Effector CD8-positive, alpha-beta T cell (primary cell): ENCODE results near the gene PLEKHJ1.

Experiments used
- DNase-seq: peaks from one replicate; lab custom pipeline; 2025; lab: John Stamatoyannopoulos, UW

Gene PLEKHJ1

GRCh38 chr19:2198317-2198716, 37.8 kb downstream of the PLEKHJ1 start:
- DNase-seq = no peak

GRCh38 chr19:2197270-2197669, 38.9 kb downstream of the PLEKHJ1 start:
- no peak for DNase-seq

- DNase-seq = no peak
Observed at GRCh38 chr19:2195914-2196313, 40.2 kb downstream of the PLEKHJ1 start.

- no peak for DNase-seq
Observed at GRCh38 chr19:2195361-2195760, 40.8 kb downstream of the PLEKHJ1 start.

- no peak for DNase-seq
Observed at GRCh38 chr19:2194513-2195078, 41.5 kb downstream of the PLEKHJ1 start.

GRCh38 chr19:2193807-2194206, 42.3 kb downstream of the PLEKHJ1 start:
- DNase-seq = no peak

GRCh38 chr19:2192862-2193261, 43.3 kb downstream of the PLEKHJ1 start:
- DNase-seq = no peak

GRCh38 chr19:2191456-2192310, 44.4 kb downstream of the PLEKHJ1 start:
- no peak for DNase-seq

GRCh38 chr19:2190848-2191455, 45.2 kb downstream of the PLEKHJ1 start:
- DNase-seq = no peak

- DNase-seq = no peak
Observed at GRCh38 chr19:2189880-2190279, 46.2 kb downstream of the PLEKHJ1 start.

GRCh38 chr19:2188708-2189385, 47.3 kb downstream of the PLEKHJ1 start:
- DNase-seq = no peak

GRCh38 chr19:2187159-2187558, 49.0 kb downstream of the PLEKHJ1 start:
- no peak for DNase-seq

- no peak for DNase-seq
Observed at GRCh38 chr19:2186071-2186846, 49.9 kb downstream of the PLEKHJ1 start.

GRCh38 chr19:2185734-2186070, 50.4 kb downstream of the PLEKHJ1 start:
- no peak for DNase-seq

- no peak for DNase-seq
Observed at GRCh38 chr19:2184422-2184975, 51.6 kb downstream of the PLEKHJ1 start.
